OCI-LY1 (cell line): ENCODE data around the gene OR2S2.

ENCODE experiments used
- CTCF ChIP-seq: fragments of 200-600 bp; sonication (generic), shearing (Covaris generic); IDR thresholded peaks from 2 replicates; pipeline ENCODE4 v1.5.1; 2017; ENCODE audit warnings: mild to moderate bottlenecking, antibody characterized with exemption, low read length, moderate library complexity, mixed read lengths
- EZH2 ChIP-seq: fragments of 200-600 bp; sonication (generic), shearing (Covaris generic); IDR thresholded peaks from 2 replicates; pipeline ENCODE4 v1.8.0; 2017; ENCODE audit warnings: borderline replicate concordance, mixed run types, mild to moderate bottlenecking, antibody characterized with exemption, low read length, moderate library complexity, mixed read lengths

- TF ChIP-seq CTCF (no peak), EZH2 (no peak)
Measured at GRCh38 chr9:35956651-35957050, 1.3 kb downstream of the OR2S2 start.
